HG03378 (cell line): ENCODE measurements around the gene PARN.
"Not testable (repeated sequence)": the region's sequence is repeated elsewhere in the genome, so short reads cannot be mapped to it uniquely, and the experiment has no call there.

Experiments
- ATAC-seq: cut with Tn5 transposase; IDR thresholded peaks from one replicate; pipeline ENCODE4 v1.9.1; 2021; ENCODE audit warnings: mild to moderate bottlenecking, moderate library complexity; ENCODE audit not compliant: unreplicated experiment

The PARN gene

DNA sequence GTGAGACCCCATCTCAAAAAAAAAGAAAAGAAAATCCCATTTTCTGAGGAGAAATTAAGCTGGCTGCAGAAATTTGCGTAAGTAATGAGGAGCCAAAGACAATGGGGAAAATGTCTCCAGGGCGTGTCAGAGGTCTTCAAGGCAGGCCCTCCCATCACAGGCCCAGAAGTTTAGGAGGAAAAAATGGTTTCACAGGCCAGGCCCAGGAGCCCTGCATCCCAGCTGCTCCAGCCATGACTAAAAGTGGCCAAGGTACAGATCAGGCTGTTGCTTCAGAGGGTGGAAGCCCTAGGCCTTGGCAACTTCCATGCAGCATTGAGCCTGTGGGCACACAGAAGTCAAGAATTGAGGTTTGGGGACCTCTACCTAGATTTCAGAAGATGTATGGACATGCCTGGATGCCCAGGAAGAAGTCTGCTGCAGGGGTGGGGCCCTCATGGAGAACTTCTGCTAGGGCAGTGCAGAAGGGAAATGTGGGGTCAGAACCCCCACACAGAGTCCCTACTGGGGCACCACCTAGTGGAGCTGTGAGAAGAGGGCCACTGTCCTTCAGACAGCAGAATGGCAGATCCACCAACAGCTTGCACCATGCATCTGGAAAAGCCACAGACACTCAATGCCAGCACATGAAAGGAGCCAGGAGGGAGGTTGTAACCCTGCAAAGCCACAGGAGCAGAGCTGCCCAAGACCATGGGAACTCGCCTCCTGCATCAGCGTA lies 55.2 kb downstream of the PARN start:
- not testable (repeated sequence) for ATAC-seq

DNA sequence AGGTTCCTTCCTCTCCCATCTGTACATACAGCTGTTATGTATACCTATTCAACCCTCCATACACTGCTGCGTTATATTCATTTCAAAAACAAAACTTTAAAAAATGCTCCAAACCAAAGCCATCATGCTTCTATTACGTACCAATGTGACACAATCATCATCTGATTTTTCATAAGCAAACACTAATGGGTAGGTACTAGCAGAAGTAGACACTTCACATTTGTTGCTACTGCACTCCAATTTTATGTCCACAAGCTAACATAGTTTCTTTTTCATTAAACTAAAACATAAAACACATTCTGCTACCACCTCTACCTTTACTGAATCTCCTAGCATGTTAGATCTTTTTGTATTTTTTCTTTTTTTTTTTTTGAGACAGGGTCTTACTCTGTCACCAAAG lies 57.5 kb downstream of the PARN start:
- no peak for ATAC-seq

- no peak for ATAC-seq
Observed at GRCh38 chr16:14569213-14569612, 60.8 kb downstream of the PARN start.

DNA sequence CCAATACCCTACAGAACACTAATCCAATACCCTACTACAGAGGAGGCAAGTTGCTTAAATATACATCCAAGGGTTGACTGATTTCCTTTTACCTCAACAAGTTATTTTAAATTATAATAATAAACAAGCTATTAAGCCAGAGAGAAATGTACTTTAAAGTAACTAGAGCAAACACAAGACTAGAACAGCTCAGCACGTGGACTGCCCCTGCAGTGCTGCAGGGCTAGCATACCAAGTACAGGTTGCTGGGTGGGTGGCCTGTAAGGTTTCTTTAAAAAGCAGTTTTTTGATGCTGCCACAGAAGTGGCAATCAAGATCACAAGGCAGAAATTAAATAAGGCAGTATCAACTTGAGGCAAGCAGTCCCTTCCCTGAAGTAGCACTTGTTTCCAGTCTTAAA lies 63.5 kb downstream of the PARN start:
- no peak for ATAC-seq

DNA sequence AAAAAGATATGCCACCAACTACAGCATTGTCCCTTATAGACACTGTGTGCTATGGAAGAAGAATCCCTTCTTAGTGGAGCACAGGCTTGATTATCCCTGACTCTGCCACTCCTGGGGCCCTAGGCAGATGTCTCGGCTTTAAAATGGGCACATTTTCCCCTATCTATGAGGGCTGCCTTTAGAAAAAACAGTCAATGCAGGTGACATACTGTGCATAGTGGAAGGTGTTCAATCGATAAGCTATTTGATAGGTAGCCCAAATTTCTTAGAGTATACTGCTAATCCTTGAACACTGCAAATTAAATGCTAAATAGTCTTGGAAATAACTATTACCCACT lies 64.4 kb downstream of the PARN start:
- ATAC-seq, result no peak

DNA sequence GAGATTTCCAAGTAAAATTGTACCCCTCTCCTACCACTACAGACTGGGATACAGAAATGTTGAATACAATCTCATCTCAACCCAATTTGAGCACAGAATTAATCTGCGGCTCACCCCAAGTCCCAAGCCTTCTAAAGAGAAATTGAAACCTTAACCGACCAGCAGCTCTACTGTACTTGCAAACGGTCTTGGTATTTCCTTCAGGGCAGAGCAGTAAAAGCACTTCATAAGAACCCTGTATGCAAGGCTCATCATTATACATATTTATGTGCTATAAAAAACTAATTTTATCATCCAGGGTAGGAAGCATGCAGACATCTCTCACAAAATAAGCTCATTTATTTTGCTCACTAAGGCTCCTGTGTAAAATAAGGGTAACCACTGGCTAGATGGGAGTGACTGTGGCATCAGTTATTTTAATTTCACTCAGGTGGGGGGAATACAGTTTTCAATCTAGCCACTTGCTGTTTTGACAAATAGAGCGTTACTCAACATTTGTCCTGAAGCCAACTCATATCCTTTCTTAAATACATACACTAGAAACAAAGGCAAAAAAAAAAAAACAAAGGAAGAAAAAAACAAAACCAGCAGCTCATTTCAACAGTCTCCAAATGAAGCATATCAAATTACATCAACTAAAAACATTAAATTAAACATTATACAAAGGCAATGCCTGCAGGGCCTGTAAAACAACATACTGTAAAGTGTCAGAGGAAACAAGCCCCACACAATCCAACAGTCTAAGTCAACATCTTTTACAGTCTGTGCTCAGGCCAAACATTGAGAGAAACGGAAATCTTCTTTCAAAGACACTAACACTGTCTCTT lies 65.0 kb downstream of the PARN start:
- no peak for ATAC-seq

- ATAC-seq, result no peak
Observed at GRCh38 chr16:14564323-14564722, 65.7 kb downstream of the PARN start.

DNA sequence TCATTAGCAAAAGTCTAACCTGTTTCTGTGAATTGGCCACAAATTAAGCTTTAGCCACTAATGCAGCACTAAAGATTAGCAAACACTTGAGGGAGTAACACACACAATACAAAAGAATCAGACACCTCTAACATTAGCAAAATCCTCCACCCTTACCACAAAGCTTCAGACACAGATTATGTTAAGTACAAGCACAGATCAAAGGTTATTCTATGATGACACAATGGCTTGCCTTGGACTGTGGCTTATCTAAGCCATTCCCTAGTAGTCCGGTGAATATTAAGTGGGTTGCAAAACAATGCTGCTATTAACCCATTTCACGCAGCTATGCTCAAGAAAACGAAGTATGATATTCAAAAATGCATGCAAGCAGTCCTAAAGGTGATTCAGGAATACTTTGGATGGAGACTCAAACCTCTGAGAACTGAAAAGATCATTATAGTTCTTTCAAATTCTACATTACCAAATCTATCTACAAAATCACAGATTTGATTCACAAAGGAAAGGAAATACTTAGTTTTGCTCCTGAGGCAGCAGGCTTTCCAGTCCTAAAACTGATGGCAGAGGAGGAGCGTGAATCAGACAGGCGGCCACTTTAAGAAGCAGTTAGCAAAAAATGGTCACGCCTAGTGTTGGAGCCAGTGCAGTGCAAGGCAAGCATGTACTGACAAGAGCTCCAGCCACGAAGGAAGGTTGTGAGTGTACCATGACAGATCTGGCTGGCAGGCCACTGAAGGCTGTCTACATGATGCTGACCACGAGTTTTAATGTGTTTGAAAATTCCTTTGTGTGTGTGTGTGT lies 67.2 kb downstream of the PARN start:
- ATAC-seq, result no peak

- no peak for ATAC-seq
Observed at GRCh38 chr16:14560523-14560922, 69.5 kb downstream of the PARN start.

GRCh38 chr16:14559809-14560241 lies 70.2 kb downstream of the PARN start:
- ATAC-seq, result no peak

- no peak for ATAC-seq
Observed at GRCh38 chr16:14553447-14553846, 76.6 kb downstream of the PARN start.

DNA sequence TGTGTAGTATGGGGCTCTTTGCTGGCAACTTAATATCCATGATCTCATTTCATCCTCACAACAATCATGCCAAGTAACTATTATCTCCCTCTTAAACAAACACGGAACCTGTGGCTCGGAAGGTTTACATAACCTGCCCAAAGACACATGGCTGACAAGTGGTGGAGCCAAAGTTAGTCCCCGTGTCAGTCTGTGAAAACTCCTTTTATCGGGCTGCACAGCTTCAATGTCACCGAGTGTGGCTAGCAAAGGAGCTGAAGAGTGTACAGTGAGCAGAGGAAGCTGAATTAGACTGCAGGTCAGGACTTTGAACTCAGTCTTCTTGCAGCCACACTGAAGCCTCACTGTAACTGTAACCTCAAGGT lies 80.3 kb downstream of the PARN start:
- ATAC-seq, result no peak

- ATAC-seq, result no peak
Observed at GRCh38 chr16:14548933-14549788, 80.9 kb downstream of the PARN start.

GRCh38 chr16:14545346-14545884 lies 84.6 kb downstream of the PARN start:
- no peak for ATAC-seq

DNA sequence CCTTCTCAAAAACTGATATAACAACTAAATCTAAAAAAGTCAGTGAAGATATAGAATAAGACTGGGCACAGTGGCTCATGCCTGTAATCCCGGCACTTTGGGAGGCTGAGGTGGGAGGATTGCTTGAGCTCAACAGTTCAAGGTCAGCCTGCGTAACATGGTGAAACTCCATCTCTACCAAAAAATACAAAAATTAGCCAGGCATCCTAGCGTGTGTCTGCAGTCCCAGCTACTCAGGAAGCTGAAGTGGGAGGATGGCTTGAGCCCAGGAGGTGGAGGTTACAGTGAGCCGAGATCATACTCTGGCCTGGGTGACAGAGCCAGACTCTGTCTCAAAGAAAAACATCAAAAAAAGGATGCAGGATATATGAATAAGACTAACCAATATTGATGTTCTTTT lies 85.2 kb downstream of the PARN start:
- ATAC-seq, result not testable (repeated sequence)

GRCh38 chr16:14539631-14540030 lies 90.4 kb downstream of the PARN start:
- no peak for ATAC-seq

DNA sequence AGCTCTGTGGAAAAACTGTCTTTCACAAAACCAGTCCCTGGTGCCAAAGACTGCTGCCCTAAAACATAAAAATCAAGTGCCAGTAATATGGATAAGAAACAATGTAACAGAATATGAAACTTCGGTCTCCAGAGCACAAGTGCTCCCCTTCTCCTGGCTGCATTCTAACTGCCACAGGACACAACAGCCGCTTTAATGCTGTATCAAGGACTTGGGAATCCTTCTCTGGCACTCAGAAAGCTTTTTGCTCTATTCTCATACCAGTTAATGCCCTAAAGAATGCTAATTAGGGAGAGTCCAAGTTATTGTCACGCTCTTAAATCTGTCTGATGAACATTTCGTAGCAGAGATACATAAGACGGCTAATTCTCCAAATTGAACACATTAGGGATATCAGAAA lies 90.9 kb downstream of the PARN start:
- no peak for ATAC-seq

DNA sequence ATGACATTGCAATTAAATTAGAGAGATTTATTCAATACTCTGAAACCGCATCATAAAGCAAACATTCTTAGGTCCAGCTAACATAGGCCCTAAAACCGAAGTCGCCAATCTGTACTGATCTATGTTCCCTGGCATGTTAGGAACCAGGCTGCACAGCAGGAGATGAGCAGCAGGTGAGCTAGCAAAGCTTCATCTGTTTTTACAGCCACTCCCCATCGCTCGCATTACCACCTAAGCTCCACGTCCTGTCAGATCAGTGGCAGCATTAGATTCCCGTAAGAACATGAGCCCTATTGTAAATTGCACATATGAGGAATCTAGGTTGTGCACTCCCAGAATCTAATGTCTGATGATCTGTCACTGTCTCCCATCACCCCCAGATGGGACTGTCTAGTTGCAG lies 91.5 kb downstream of the PARN start:
- ATAC-seq, result no peak

DNA sequence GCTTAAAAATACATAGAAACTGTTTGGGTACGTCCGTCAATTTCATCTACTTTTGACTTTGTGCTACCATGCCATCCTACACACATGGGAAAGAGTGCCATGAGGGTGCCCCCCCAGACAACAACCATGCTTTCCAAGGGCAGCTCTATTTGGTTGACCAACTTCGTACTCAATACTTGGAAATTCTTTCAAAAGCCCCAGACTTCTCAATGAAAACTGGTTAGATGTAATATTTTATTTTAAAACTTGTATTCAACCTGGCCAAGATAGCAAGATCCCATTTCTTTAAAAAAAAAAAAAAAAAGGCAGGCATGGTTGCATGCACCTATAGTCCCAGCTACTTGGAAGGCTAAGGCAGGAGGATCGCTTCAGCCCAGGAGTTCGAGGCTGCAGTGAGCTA lies 98.4 kb downstream of the PARN start:
- ATAC-seq, result no peak

DNA sequence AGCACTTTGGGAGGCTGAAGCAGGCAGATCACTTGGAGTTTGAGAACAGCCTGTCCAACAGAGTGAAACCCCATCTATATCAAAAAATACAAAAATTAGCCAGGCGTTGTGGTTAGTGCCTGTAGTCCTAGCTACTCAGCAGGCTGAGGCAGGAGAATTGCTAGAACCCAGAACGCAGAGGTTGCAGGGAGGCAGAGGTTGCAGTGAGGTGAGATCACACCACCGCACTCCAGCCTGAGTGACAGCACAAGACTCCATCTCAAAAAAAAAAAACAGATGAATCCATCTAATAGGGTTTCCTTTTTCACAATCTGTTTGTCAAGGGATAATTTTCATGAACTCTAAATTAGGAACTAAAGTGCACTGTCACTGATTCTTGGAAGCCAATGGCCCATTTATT lies 99.0 kb downstream of the PARN start:
- ATAC-seq, result no peak

DNA sequence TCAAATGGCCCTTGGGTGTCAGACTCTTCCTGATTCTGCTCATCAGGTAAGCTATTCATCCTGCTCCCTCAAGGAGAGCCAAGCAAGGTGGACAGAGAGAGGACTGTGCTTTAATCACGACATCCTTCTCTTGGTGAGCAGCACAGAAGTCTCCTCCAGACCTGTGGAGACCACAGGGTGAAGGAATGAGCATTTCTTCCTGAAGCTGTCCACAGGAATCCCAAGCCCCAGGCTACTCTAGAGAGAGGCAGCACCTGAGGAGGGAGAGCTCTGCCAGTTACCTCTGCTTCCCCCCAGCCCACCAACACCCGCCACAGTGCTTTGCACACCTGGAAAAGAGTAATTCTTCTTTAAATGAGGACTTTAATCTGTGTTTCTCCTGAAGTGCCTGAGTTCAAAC lies 100.0 kb downstream of the PARN start:
- no peak for ATAC-seq
